Epithelial cell of proximal tubule (primary cell): ENCODE results near the gene SHQ1. TPM values are rescaled to one million over a fixed set of nuclear protein-coding genes. Genes with fewer than 3 reads are reported as not detected.

Source experiments
- DNase-seq: peaks from one replicate; pipeline ENCODE4 v3.0.0-alpha.2; 2011; ENCODE audit warnings: low read depth
- H3K4me3 ChIP-seq: 2 replicates; pipeline ENCODE4 v1.5.1; 2011; ENCODE audit warnings: low read depth, mild to moderate bottlenecking, low read length
- total RNA-seq: library from RNA; depleted of rRNA; stranded (reverse); fragments of >200 nt; gene quantifications from 2 replicates; pipeline ENCODE4 v1.2.3, GENCODE V29; 2015
- TF ChIP-seq, protein P1 (sequence below): conservative IDR thresholded peaks from 2 replicates; pipeline ENCODE4 v1.5.1; 2012; ENCODE audit warnings: low read depth, mild to moderate bottlenecking, low read length

SHQ1 gene
- total RNA-seq, 1 donor from 2014 or later, result 15.2 TPM

DNA sequence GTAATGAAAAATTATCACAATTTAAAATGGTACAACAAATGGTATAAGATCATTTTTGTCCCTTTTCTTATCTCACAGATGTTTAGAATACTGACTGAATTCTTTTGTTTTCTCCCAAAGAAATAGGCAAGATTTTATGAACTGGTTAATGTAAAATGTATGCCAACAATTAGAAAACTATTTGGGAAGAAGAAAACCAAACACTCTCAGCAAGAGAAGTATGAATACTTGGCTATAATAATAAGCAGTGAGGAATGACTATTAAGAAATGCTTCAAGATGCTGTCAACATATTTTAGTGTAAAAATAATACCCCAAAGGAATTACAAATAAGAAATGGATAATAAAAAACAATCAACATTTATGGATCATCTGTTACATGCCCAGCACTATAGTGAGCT lies 18.5 kb downstream of the SHQ1 start:
- TF ChIP-seq, protein P1, sequence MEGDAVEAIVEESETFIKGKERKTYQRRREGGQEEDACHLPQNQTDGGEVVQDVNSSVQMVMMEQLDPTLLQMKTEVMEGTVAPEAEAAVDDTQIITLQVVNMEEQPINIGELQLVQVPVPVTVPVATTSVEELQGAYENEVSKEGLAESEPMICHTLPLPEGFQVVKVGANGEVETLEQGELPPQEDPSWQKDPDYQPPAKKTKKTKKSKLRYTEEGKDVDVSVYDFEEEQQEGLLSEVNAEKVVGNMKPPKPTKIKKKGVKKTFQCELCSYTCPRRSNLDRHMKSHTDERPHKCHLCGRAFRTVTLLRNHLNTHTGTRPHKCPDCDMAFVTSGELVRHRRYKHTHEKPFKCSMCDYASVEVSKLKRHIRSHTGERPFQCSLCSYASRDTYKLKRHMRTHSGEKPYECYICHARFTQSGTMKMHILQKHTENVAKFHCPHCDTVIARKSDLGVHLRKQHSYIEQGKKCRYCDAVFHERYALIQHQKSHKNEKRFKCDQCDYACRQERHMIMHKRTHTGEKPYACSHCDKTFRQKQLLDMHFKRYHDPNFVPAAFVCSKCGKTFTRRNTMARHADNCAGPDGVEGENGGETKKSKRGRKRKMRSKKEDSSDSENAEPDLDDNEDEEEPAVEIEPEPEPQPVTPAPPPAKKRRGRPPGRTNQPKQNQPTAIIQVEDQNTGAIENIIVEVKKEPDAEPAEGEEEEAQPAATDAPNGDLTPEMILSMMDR, result no peak
- H3K4me3 ChIP-seq, result no peak overlapping the region
- DNase-seq, result no peak

DNA sequence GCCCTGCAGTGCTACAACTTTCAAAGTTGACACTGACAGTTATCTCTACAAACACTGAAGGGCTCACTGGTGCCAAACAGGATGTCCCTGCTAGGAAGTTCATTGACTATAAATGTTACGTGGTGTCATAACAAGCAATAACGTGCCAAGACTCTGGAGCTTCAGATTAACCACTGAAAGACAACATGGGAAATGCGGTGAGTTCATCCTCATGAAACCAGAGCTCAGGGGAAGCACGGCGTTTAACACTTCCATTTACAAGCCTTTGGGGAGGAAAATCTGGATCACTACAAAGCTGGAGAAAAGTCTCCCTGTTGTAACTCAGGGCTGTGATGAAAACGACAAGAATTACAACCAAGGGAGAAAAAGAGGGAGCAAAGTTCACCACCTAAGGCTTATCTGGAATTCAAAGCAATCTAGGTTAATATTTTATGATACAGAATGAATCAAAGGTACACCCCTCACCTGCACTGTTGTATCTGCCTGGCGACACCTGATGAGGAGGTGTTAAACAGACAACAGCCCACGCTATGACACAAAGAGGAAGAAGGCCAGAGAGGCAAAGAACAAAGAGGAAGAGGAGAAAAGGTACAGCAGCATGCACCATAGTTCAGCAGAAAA lies 27.0 kb downstream of the SHQ1 start:
- TF ChIP-seq, protein P1, result no peak
- peak; percentile 45 for DNase-seq
- H3K4me3 ChIP-seq, result no peak overlapping the region

DNA sequence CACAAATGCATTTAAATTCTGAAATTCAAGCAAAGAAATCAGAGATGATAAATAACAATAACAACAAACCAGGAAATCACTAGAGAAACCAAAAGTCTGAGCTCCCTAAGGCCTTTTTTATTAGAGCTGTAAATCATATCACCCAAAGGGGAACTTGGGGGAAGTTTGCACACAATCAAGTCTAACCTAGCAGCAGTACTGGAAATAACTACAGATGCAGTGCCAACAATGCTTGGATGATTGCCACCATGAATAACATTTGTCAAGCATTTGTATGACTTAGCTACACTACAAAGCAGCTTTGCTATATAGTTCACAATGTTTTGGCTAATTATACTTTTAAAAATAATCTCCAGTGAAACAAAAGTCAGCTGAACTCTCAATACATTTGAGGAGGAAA lies 27.8 kb downstream of the SHQ1 start:
- DNase-seq, result no peak
- TF ChIP-seq, protein P1, result no peak
- no peak overlapping the region for H3K4me3 ChIP-seq

DNA sequence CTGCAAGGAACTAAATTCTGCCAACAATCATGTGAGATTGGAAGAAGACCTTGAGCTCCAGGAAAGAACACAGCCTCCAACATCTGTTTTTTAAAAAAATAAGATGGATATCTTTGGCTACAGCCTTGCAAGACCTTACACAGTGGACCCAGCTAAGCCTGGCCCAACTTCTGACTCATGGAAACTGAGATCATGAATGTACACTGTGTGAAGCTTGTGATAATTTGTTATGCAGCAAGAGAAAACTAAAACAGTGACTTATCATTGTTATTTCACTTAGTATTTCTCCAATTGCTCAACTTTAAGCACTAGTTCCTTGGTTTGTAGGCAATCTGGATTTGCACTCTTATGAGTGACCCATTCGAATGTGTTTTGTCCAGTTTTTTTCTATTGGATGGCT lies 29.3 kb downstream of the SHQ1 start:
- TF ChIP-seq, protein P1, result no peak
- H3K4me3 ChIP-seq, result no peak overlapping the region
- peak; percentile 45 for DNase-seq

DNA sequence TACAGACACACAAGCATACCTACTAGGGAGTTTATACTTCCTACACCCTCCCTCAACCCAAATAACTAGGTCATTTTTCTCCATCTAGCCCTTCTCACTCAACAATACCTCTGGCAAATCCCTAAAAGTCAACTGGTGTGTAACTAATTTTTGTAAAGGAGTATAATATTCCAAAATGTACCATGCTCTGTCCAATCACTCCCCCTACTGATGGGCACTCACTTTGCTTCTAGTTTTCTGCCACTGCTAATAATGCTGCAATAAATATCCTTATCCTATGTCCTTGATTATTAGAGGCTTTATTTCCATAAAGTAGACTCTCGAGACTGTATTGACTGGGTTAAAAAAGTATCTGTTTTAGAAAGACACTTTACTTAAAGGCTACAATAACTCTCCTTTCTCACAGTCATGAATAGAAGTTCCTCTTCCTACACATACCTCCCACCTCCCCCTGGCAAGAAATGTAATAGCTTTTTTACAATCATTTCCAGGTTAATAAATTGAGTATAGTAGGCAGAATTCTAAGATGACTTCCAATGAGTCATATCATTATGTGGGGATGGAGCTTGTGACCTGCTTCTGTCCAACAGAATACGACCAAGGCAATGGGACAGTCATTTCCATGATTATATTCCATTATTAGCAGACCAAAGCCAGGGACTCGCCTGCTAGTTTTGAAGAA lies 30.0 kb downstream of the SHQ1 start:
- no peak for DNase-seq
- H3K4me3 ChIP-seq, result no peak overlapping the region
- TF ChIP-seq, protein P1, result peak; percentile 84

DNA sequence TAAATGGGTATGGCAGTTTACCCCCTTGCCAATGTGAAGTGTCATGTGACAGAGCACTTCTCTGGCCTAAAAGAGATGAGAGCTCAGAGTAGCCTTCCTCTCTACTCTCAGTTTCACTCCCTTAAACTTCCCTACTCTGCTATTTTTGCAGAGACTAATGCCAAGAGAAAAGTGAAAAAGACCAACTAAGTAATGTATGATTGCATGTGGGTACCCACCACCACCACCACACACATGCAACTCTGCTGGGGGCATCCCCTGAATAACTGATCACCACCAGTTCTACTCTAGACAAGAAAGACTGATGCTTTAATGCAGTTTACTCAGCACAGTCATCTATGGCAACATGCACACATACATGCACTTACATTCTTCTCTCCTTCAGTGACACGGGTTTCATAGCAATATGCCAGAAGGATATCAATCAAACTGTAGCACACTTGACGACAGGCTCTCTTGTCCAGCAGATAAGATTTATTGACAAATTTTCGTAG lies 31.3 kb downstream of the SHQ1 start:
- TF ChIP-seq, protein P1, result no peak

More for the DNA sequence above, 31.3 kb downstream of the SHQ1 start:
- DNase-seq, result no peak
- no peak overlapping the region for H3K4me3 ChIP-seq
